B cell (primary cell): ENCODE results near the gene ABHD5.

ENCODE experiments used
- CTCF ChIP-seq: fragments of 200-600 bp; IDR thresholded peaks from one replicate; pipeline ENCODE4 v1.8.0; 2022; ENCODE audit warnings: antibody characterized with exemption, mild to moderate bottlenecking
- EZH2 ChIP-seq: IDR thresholded peaks from 2 replicates; pipeline ENCODE4 v1.6.1; 2012; ENCODE audit warnings: borderline replicate concordance, low read depth, mild to moderate bottlenecking, moderate library complexity, low read length; ENCODE audit not compliant: insufficient read depth, poor library complexity, severe bottlenecking

GRCh38 chr3:43695863-43696262, 5.1 kb downstream of the ABHD5 start:
- no peak for TF ChIP-seq EZH2
- TF ChIP-seq CTCF, result no peak
